NCI-H748 (cell line): ENCODE results near the gene NCBP3.
"Not testable (repeated sequence)": the region's sequence is repeated elsewhere in the genome, so short reads cannot be mapped to it uniquely, and the experiment has no call there.

Experiments used
- DNase-seq: peaks from one replicate; lab custom pipeline; 2025; ENCODE audit not compliant: unreplicated experiment; lab: John Stamatoyannopoulos, UW

The NCBP3 gene

GRCh38 chr17:3880983-3881382 lies 34.9 kb upstream of the NCBP3 start:
- DNase-seq: no peak

GRCh38 chr17:3879591-3880417 lies 33.8 kb upstream of the NCBP3 start:
- DNase-seq: no peak

- DNase-seq: no peak
Measured at GRCh38 chr17:3879186-3879585, 33.1 kb upstream of the NCBP3 start.

- DNase-seq: no peak
Measured at GRCh38 chr17:3877220-3877619, 31.2 kb upstream of the NCBP3 start.

- DNase-seq: no peak
Measured at GRCh38 chr17:3875317-3875716, 29.3 kb upstream of the NCBP3 start.

GRCh38 chr17:3873862-3874261 lies 27.8 kb upstream of the NCBP3 start:
- no peak for DNase-seq

- DNase-seq: peak; percentile 34
Measured at GRCh38 chr17:3870871-3871306, 24.8 kb upstream of the NCBP3 start.

GRCh38 chr17:3867606-3868005 lies 21.6 kb upstream of the NCBP3 start:
- DNase-seq: no peak

- DNase-seq: no peak
Measured at GRCh38 chr17:3867106-3867505, 21.1 kb upstream of the NCBP3 start.

- no peak for DNase-seq
Measured at GRCh38 chr17:3866276-3866675, 20.2 kb upstream of the NCBP3 start.

- no peak for DNase-seq
Measured at GRCh38 chr17:3865176-3865575, 19.1 kb upstream of the NCBP3 start.

GRCh38 chr17:3864534-3864933 lies 18.5 kb upstream of the NCBP3 start:
- DNase-seq: no peak

GRCh38 chr17:3861761-3862681 lies 16.0 kb upstream of the NCBP3 start:
- no peak for DNase-seq

- no peak for DNase-seq
Measured at GRCh38 chr17:3860939-3861700, 15.1 kb upstream of the NCBP3 start.

GRCh38 chr17:3859940-3860339 lies 13.9 kb upstream of the NCBP3 start:
- DNase-seq: no peak

- DNase-seq: no peak
Measured at GRCh38 chr17:3857261-3858105, 11.4 kb upstream of the NCBP3 start.

GRCh38 chr17:3854204-3854603 lies 8.2 kb upstream of the NCBP3 start:
- DNase-seq: not testable (repeated sequence)

GRCh38 chr17:3852561-3852960 lies 6.5 kb upstream of the NCBP3 start:
- no peak for DNase-seq

- DNase-seq: no peak
Measured at GRCh38 chr17:3851461-3852100, 5.5 kb upstream of the NCBP3 start.
